GM12892 (cell line): Measurements from ENCODE around the gene STK38.

Experiments
- POLR2A ChIP-seq: IDR thresholded peaks from 2 replicates; pipeline ENCODE4 v1.6.1; 2011; ENCODE audit warnings: low read depth, low read length, control low read depth
- TAF1 ChIP-seq: IDR thresholded peaks from 2 replicates; pipeline ENCODE4 v1.6.1; 2011; ENCODE audit warnings: low read depth, mild to moderate bottlenecking, control low read depth, low read length, borderline replicate concordance

DNA sequence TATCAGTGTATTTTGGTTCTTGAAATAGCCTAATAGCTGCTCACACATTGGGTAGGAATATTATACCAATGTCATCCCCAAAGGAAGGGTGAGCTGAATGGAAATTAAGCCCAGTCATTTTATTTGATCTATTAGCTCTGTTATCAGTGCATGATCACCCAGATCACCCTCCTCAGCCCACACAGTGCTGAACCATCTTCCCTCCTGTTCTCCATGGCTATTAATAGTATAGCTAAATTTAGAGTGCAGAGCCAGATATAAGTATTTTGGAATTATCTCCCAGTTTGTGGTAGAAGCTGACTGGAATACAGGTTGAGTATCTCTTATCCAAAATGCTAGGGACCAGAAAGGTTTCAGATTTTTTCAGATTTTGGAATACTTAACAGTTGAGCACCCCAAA is 59.1 kb downstream of the STK38 start:
- TF ChIP-seq POLR2A (no peak), TAF1 (no peak)
